ENCODE data around the gene PNMA1.

The PNMA1 gene

GRCh38 chr14:73724696-73725095 lies 10.5 kb upstream of the PNMA1 start:
- no peak for TF ChIP-seq CTCF (conservative IDR thresholded peaks at IDR 0.05; ENCODE audit: control insufficient read depth, insufficient read depth, low read depth, low read length)
- no peak for DNase-seq (ENCODE audit: low read depth)
- no peak overlapping the region for H3K4me3 ChIP-seq (ENCODE audit: control insufficient read depth, low read depth, low read length)

- H3K4me3 ChIP-seq (ENCODE audit: control insufficient read depth, low read depth, low read length): peak overlapping the region; percentile 33
- no peak for TF ChIP-seq CTCF (conservative IDR thresholded peaks at IDR 0.05; ENCODE audit: control insufficient read depth, insufficient read depth, low read depth, low read length)
- peak; percentile 99 for DNase-seq (ENCODE audit: low read depth)
These were observed 9.8 kb upstream of the PNMA1 start for GRCh38 chr14:73723797-73724661.

- peak overlapping the region; percentile 33 for H3K4me3 ChIP-seq (ENCODE audit: control insufficient read depth, low read depth, low read length)
- peak; percentile 81 for DNase-seq (ENCODE audit: low read depth)
- TF ChIP-seq CTCF (conservative IDR thresholded peaks at IDR 0.05; ENCODE audit: control insufficient read depth, insufficient read depth, low read depth, low read length): no peak
These were observed 9.2 kb upstream of the PNMA1 start for GRCh38 chr14:73723406-73723796.

- DNase-seq (ENCODE audit: low read depth): no peak
- TF ChIP-seq CTCF (conservative IDR thresholded peaks at IDR 0.05; ENCODE audit: control insufficient read depth, insufficient read depth, low read depth, low read length): no peak
- no peak overlapping the region for H3K4me3 ChIP-seq (ENCODE audit: control insufficient read depth, low read depth, low read length)
These were observed 8.4 kb upstream of the PNMA1 start for GRCh38 chr14:73722581-73722980.

GRCh38 chr14:73721101-73721821 lies 7.1 kb upstream of the PNMA1 start:
- H3K4me3 ChIP-seq (ENCODE audit: control insufficient read depth, low read depth, low read length): no peak overlapping the region
- DNase-seq (ENCODE audit: low read depth): no peak
- TF ChIP-seq CTCF (conservative IDR thresholded peaks at IDR 0.05; ENCODE audit: control insufficient read depth, insufficient read depth, low read depth, low read length): no peak

- H3K4me3 ChIP-seq (ENCODE audit: control insufficient read depth, low read depth, low read length): no peak overlapping the region
- no peak for DNase-seq (ENCODE audit: low read depth)
- TF ChIP-seq CTCF (conservative IDR thresholded peaks at IDR 0.05; ENCODE audit: control insufficient read depth, insufficient read depth, low read depth, low read length): no peak
These were observed 6.5 kb upstream of the PNMA1 start for GRCh38 chr14:73720636-73721035.
